Esophagus muscularis mucosa (tissue), 4 donors: ENCODE data around the gene ERCC6. TPM values are rescaled to one million over a fixed set of nuclear protein-coding genes. Genes with fewer than 3 reads are reported as not detected.

Experiments used
- DNase-seq: peaks from one replicate; pipeline ENCODE4 v3.0.0-alpha.2; 2017; ENCODE audit errors: extremely low spot score
- H3K27ac ChIP-seq, 4 donors: fragments of 200-600 bp; sonication (generic); replicated peaks in 1 of 4; 1 replicate in 3 of 4; 2 replicates in 1 of 4; pipeline ENCODE4 v1.5.1; 2016 to 2019; ENCODE audit warnings: mild to moderate bottlenecking in 1 of 4
- H3K27me3 ChIP-seq, 4 donors: fragments of 200-600 bp; sonication (generic); one replicate each; pipeline versions ENCODE4 v1.5.1 to v1.6.0; 2016 to 2019
- H3K36me3 ChIP-seq, 4 donors: fragments of 200-600 bp; sonication (generic); one replicate each; pipeline ENCODE4 v1.5.1; 2016 to 2019
- H3K4me1 ChIP-seq, 4 donors: fragments of 200-600 bp; sonication (generic); one replicate each; pipeline ENCODE4 v1.5.1; 2016 to 2019
- H3K4me3 ChIP-seq, 4 donors: fragments of 200-600 bp; sonication (generic); 1 replicate in 2 of 4; 2 replicates in 2 of 4; pipeline ENCODE4 v1.5.1; 2016 to 2019; ENCODE audit warnings: mild to moderate bottlenecking in 4 of 4, moderate library complexity in 1 of 4
- H3K9me3 ChIP-seq, 4 donors: fragments of 200-600 bp; sonication (generic); 1 replicate in 3 of 4; 2 replicates in 1 of 4; pipeline ENCODE4 v1.5.1; 2016 to 2019
- CTCF ChIP-seq, 3 experiments: fragments of 200-600 bp in 2 of 3; fragments of 450-650 bp in 1 of 3; sonication (generic) in 2 of 3; IDR thresholded peaks; one replicate each; pipeline ENCODE4 v1.5.1; 2017 to 2019; ENCODE audit warnings: antibody characterized with exemption in 3 of 3, mild to moderate bottlenecking in 2 of 3, moderate library complexity in 1 of 3
- EP300 ChIP-seq: sonication (generic); formaldehyde crosslinking; IDR thresholded peaks from one replicate; pipeline ENCODE4 v1.6.1; 2017; ENCODE audit warnings: antibody characterized with exemption
- POLR2A ChIP-seq: fragments of 450-650 bp; IDR thresholded peaks from one replicate; pipeline ENCODE4 v1.6.1; 2017; ENCODE audit warnings: antibody characterized with exemption, moderate library complexity, mild to moderate bottlenecking, low read depth
- POLR2AphosphoS5 ChIP-seq, 2 donors: sonication (generic); formaldehyde crosslinking; IDR thresholded peaks; one replicate each; pipeline ENCODE4 v1.6.1; 2017; ENCODE audit warnings: antibody characterized with exemption in 2 of 2
- WGBS: methylation state at CpG from one replicate; pipeline ENCODE4 v1.1.5; 2018; 5-methylcytosine and 5-hydroxymethylcytosine counted together
- intact Hi-C: fragments of 100-400 bp; cut with DNase I; formaldehyde crosslinking; loops from one replicate; pipeline ENCODE4 v1.15.1; 2023
- total RNA-seq, 4 donors: library from RNA; depleted of rRNA; stranded (reverse); fragments of >200 nt; gene quantifications; one replicate each; pipeline versions ENCODE4 v1.1.0 to v1.2.1, GENCODE V29; 2016

ERCC6 gene
- total RNA-seq, 4 donors from 2014 or later: 7.0 to 11.7 (median 9.2) TPM

- Histone ChIP-seq H3K4me1 (no peaks in the 10 kb centered on the region), H3K27me3 (peaks cover 0 to 9% (median 0%) of the 10 kb centered on the region in 4 donors), H3K9me3 (no peaks in the 10 kb centered on the region), H3K27ac (no peak overlapping the region), H3K4me3 (no peak overlapping the region), H3K36me3 (no peaks in the 10 kb centered on the region)
- TF ChIP-seq EP300 (no peak), CTCF (IDR thresholded peaks at IDR 0.05) (no peak), POLR2AphosphoS5 (IDR thresholded peaks at IDR 0.05) (no peak), POLR2A (no peak)
- DNase-seq: no peak
- intact Hi-C loops: no loop called here
- WGBS: 67% methylated on average over 1 of the region's 1 CpG
These were observed 24.0 kb upstream of the ERCC6 start for GRCh38 chr10:49562893-49563292.

DNA sequence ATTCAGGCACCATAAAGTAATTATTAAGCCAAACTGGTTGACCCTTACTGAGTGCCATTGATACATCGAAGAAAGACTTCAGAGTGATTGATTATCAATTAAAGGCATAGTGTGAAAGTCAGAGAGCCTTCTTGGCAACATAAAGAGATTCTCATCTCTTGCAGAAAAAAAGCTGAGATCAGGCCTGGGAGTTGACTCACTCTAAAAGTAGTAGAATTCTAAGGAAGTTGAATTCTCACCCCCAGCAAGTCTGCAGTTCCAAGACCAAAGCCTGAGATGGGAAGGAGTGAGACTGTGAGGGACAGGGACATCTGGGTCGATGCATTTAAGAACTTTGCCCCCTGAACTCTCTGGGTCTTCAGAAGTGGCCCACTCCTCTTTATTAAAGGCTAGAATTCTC, 21.6 kb upstream of the ERCC6 start:
- 57% methylated on average over 2 of the region's 2 CpGs for WGBS
- peaks cover 0 to 9% (median 0%) of the 10 kb centered on the region in 4 donors for H3K27me3 ChIP-seq
- TF ChIP-seq POLR2AphosphoS5 (IDR thresholded peaks at IDR 0.05): no peak
- TF ChIP-seq POLR2A: no peak
- no peak for TF ChIP-seq CTCF (IDR thresholded peaks at IDR 0.05)
- no peak for TF ChIP-seq EP300
- intact Hi-C loops: no loop called here
- no peaks in the 10 kb centered on the region for H3K36me3 ChIP-seq
- no peaks in the 10 kb centered on the region for H3K4me1 ChIP-seq
- H3K27ac ChIP-seq: no peak overlapping the region
- DNase-seq: peak; percentile 21
- H3K9me3 ChIP-seq: no peaks in the 10 kb centered on the region
- H3K4me3 ChIP-seq: no peak overlapping the region

DNA sequence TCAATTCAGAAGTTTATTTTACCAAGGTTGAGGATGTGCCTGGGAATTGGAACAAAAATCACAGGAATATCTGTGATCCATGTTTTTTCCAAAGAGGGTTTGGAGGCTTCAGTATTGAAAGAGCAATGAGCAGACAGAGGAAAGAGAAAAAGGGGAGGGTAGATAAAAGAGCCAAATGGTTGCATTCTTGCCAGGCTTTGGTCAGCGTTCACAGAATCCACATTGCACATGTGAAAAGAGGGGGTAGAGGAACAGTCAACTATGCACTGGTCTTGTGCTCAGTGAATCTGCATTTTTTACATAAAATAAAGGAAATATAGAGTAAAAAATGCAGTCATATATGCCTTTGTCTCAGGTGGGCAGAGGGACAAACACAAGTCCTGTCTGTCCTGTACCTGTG, 20.6 kb upstream of the ERCC6 start:
- peaks cover 0 to 9% (median 0%) of the 10 kb centered on the region in 4 donors for H3K27me3 ChIP-seq
- intact Hi-C loops: no loop called here
- H3K36me3 ChIP-seq: no peaks in the 10 kb centered on the region
- H3K4me1 ChIP-seq: no peaks in the 10 kb centered on the region
- no peak overlapping the region for H3K27ac ChIP-seq
- no peaks in the 10 kb centered on the region for H3K9me3 ChIP-seq
- DNase-seq: no peak
- no peak for TF ChIP-seq EP300
- no peak for TF ChIP-seq POLR2AphosphoS5 (IDR thresholded peaks at IDR 0.05)
- WGBS: 24% methylated on average over 1 of the region's 1 CpG
- H3K4me3 ChIP-seq: no peak overlapping the region

GRCh38 chr10:49558190-49558589, 19.3 kb upstream of the ERCC6 start:
- Histone ChIP-seq H3K36me3 (no peaks in the 10 kb centered on the region), H3K27me3 (peaks cover 0 to 9% (median 0%) of the 10 kb centered on the region in 4 donors), H3K4me3 (no peak overlapping the region), H3K4me1 (no peaks in the 10 kb centered on the region), H3K9me3 (no peaks in the 10 kb centered on the region), H3K27ac (no peak overlapping the region)
- DNase-seq: no peak
- TF ChIP-seq EP300 (no peak), POLR2AphosphoS5 (IDR thresholded peaks at IDR 0.05) (no peak)
- 74% methylated on average over 5 of the region's 5 CpGs for WGBS
- intact Hi-C loops: no loop called here

DNA sequence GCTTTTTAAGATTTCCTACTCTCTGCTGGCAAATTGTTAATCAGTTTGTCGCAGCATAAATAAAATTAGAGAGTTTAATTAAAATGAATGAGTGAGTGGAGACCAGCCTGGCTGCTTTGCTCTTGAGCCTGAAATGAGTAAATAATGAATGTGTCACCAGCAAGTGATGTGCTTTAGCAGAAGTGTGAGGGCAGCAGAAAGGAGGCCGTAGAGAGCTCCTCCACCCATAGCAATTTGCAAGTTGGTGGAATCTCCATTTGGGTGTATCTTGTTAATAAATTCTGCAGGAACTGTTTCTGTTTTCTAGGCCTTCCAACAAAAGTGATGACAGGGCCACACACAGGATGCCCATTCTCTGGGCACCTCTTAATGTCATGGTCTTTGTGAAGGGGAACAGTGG, 18.8 kb upstream of the ERCC6 start:
- TF ChIP-seq POLR2AphosphoS5 (IDR thresholded peaks at IDR 0.05) (no peak), CTCF (IDR thresholded peaks at IDR 0.05) (no peak), POLR2A (no peak), EP300 (no peak)
- Histone ChIP-seq H3K27me3 (peaks cover 0 to 9% (median 0%) of the 10 kb centered on the region in 4 donors), H3K36me3 (no peaks in the 10 kb centered on the region), H3K27ac (no peak overlapping the region), H3K4me1 (no peaks in the 10 kb centered on the region), H3K9me3 (no peaks in the 10 kb centered on the region), H3K4me3 (no peak overlapping the region)
- no peak for DNase-seq
- intact Hi-C loops: no loop called here
- 81% methylated on average over 2 of the region's 2 CpGs for WGBS

- intact Hi-C loops: no loop called here
- Histone ChIP-seq H3K27ac (no peak overlapping the region), H3K9me3 (no peaks in the 10 kb centered on the region), H3K4me1 (no peaks in the 10 kb centered on the region), H3K36me3 (no peaks in the 10 kb centered on the region), H3K27me3 (peaks cover 0 to 9% (median 0%) of the 10 kb centered on the region in 4 donors), H3K4me3 (no peak overlapping the region)
- WGBS: 71% methylated on average over 1 of the region's 1 CpG
- DNase-seq: no peak
- TF ChIP-seq POLR2A (no peak), EP300 (no peak), POLR2AphosphoS5 (IDR thresholded peaks at IDR 0.05) (no peak), CTCF (IDR thresholded peaks at IDR 0.05) (no peak)
These were observed 17.8 kb upstream of the ERCC6 start for GRCh38 chr10:49556723-49557122.
